ENCODE measurements around the gene HCN3. TPM values are rescaled to one million over a fixed set of nuclear protein-coding genes. Genes with fewer than 3 reads are reported as not detected.

The HCN3 gene
- total RNA-seq, 1 experiment from 2014 or later: 5.4 TPM

DNA sequence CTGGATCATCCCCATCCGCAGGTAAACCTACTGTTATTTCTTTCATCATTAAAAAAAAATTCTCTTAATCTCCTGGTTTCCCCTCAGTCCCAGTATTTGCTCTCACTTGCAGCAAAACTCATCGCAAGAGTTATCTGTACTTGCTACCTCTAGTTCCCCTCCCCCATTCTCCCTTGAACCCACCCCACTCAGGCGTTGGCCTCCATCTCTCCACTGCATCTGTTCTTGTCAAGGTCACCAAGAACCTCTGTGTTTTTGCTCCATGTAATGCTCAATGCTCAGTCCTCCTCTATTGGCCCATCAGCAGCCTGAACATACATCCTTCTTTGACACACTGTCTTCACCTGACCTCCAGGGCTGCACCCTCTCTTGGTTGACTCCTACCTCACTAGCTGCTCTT, 19.4 kb downstream of the HCN3 start:
- H3K36me3 Mint-ChIP-seq (ENCODE audit: insufficient read depth in 1 of 3, low read depth in 3 of 3): no peaks in the 10 kb centered on the region
- H3K9me3 Mint-ChIP-seq: no peaks in the 10 kb centered on the region; a peak in 1 of 5 replicates
- no peak overlapping the region for H3K4me3 Mint-ChIP-seq

More for the DNA sequence above, 19.4 kb downstream of the HCN3 start:
- H3K4me2 ChIP-seq (ENCODE audit: insufficient read depth, insufficient read length, low read length): no peak overlapping the region
- no peak overlapping the region for H3K56ac ChIP-seq (ENCODE audit: insufficient read length, low read depth, low read length)
- H2BK5ac ChIP-seq (ENCODE audit: insufficient read length, low read length): no peak overlapping the region
- no peak overlapping the region for H2BK12ac ChIP-seq (ENCODE audit: insufficient read length, low read depth, low read length)
- no peak overlapping the region for H4K91ac ChIP-seq (ENCODE audit: insufficient read length, low read depth, low read length)
- TF ChIP-seq, protein P1, sequence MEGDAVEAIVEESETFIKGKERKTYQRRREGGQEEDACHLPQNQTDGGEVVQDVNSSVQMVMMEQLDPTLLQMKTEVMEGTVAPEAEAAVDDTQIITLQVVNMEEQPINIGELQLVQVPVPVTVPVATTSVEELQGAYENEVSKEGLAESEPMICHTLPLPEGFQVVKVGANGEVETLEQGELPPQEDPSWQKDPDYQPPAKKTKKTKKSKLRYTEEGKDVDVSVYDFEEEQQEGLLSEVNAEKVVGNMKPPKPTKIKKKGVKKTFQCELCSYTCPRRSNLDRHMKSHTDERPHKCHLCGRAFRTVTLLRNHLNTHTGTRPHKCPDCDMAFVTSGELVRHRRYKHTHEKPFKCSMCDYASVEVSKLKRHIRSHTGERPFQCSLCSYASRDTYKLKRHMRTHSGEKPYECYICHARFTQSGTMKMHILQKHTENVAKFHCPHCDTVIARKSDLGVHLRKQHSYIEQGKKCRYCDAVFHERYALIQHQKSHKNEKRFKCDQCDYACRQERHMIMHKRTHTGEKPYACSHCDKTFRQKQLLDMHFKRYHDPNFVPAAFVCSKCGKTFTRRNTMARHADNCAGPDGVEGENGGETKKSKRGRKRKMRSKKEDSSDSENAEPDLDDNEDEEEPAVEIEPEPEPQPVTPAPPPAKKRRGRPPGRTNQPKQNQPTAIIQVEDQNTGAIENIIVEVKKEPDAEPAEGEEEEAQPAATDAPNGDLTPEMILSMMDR (conservative IDR thresholded peaks at IDR 0.05): no peak
- no peaks in the 10 kb centered on the region; the same call in 1 of the 2 replicates for H3K4me1 ChIP-seq (ENCODE audit: insufficient read depth, low read length)
- H3K79me2 ChIP-seq (ENCODE audit: insufficient read depth, low read length): no peaks in the 10 kb centered on the region
- H4K20me1 ChIP-seq (ENCODE audit: control insufficient read depth, insufficient read depth, insufficient read length): no peaks in the 10 kb centered on the region
- H3K4ac ChIP-seq (ENCODE audit: low read depth, low read length): no peak overlapping the region
- Mint-ChIP-seq H3K27me3 (ENCODE audit: low read depth) (peaks cover 18% of the 10 kb centered on the region), H3K4me1 (peaks cover 14 to 29% of the 10 kb centered on the region in 2 experiments), H3K27ac (peak overlapping the region in 1 of 3 experiments; percentile 7; a peak in 1 of 7 replicates)
- H3T11ph ChIP-seq (ENCODE audit: low read length): no peak overlapping the region
- no peak overlapping the region for H2BK15ac ChIP-seq (ENCODE audit: low read depth, low read length)
- H2BK120ac ChIP-seq (ENCODE audit: low read depth, low read length, poor library complexity, severe bottlenecking): no peak overlapping the region
- no peak overlapping the region for H4K8ac ChIP-seq (replicated peaks; ENCODE audit: insufficient read length, low read depth, low read length)
- no peaks in the 10 kb centered on the region; the same call in 1 of the 2 replicates for H3K27me3 ChIP-seq (ENCODE audit: insufficient read depth, low read length)
- H3K9me3 ChIP-seq (ENCODE audit: control insufficient read depth, low read depth, low read length): no peaks in the 10 kb centered on the region
- no peak overlapping the region for H3K14ac ChIP-seq (ENCODE audit: insufficient read depth, low read length)
- WGBS (ENCODE audit: extremely low coverage, insufficient read length, low lambda C conversion rate): no CpG with 5 or more reads among the region's 3 CpGs
- no peak overlapping the region for H3K18ac ChIP-seq (ENCODE audit: insufficient read length, low read depth, low read length)
- no peak overlapping the region for H3K9ac ChIP-seq (ENCODE audit: extremely low read depth, insufficient read length, low read length)
- peaks cover 12% of the 10 kb centered on the region for H3K23me2 ChIP-seq (ENCODE audit: insufficient read length, low read depth, low read length, poor library complexity, severe bottlenecking)
- no peak overlapping the region for H2BK20ac ChIP-seq (ENCODE audit: low read depth, low read length, poor library complexity, severe bottlenecking)
- no peak overlapping the region for H2AFZ ChIP-seq (ENCODE audit: low read length)
- H3K79me1 ChIP-seq (ENCODE audit: insufficient read depth, low read depth, low read length, poor library complexity, severe bottlenecking): no peaks in the 10 kb centered on the region
- no peak overlapping the region for H2AK5ac ChIP-seq (ENCODE audit: insufficient read length, low read length)
- H3K27ac ChIP-seq (ENCODE audit: insufficient read length, low read depth, low read length): no peak overlapping the region
- no peak overlapping the region for H4K5ac ChIP-seq (ENCODE audit: insufficient read length, low read depth, low read length)
- no peak overlapping the region for H3K23ac ChIP-seq (ENCODE audit: insufficient read length, low read depth, low read length)
- DNase-seq: no peak

All from H9 (cell line).